ENCODE measurements around the gene METTL26. TPM values are rescaled to one million over a fixed set of nuclear protein-coding genes. Genes with fewer than 3 reads are reported as not detected.

METTL26 gene
- total and polyA plus RNA-seq, 8 donors, result 37.2 to 70.4 (median 54.5) TPM

DNA sequence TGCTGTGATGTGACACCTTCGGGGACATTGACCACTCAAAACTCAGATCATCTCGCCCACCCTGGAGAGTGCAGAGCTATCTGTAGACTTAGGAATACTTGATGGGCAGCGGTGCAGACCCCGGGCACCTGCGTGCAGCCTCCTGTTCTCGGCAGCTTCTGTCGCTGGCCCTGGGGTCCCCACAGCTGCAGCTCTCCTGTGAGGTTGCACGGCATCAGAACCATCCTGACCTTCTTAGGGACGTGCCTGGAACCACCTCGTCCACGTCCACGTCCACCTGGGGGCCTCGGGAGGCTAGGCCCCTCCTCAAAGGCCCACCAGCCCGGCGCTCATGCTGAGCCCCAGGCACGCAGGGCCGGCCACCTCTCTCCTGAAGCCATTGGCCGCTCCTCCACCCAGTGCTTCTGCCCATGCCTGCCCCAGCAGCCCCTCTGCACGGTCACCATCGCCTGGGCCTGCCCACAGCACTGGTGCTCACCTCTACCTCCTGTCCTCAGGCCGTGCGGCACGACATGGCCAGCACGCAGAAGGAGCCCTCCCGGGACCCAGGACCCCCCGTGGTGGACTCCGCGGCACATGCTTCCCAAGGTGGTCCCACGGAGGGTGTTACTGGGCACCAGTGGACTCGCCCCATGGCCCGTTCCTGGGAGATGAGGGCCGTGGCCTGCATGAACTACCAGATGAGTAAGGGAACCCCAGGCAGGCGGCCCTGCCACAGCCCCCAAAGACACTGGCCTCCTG, 7.6 kb downstream of the METTL26 start:
- peaks cover 0 to 6% of the 10 kb centered on the region in 2 donors for H3K27me3 ChIP-seq
- peaks cover 0 to 59% of the 10 kb centered on the region in 2 donors for H3K36me3 ChIP-seq
- H3K4me1 ChIP-seq, result peaks cover 11 to 36% of the 10 kb centered on the region in 2 donors
- peak overlapping the region in 1 of 2 donors; percentile 58 for H3K27ac ChIP-seq
- H3K9me3 ChIP-seq, result no peaks in the 10 kb centered on the region
- no peak for DNase-seq
- no peak for ATAC-seq
- no peak overlapping the region for H3K4me3 ChIP-seq
- intact Hi-C loops (cut with DNase I), result no loop called here
- TF ChIP-seq, protein P1, sequence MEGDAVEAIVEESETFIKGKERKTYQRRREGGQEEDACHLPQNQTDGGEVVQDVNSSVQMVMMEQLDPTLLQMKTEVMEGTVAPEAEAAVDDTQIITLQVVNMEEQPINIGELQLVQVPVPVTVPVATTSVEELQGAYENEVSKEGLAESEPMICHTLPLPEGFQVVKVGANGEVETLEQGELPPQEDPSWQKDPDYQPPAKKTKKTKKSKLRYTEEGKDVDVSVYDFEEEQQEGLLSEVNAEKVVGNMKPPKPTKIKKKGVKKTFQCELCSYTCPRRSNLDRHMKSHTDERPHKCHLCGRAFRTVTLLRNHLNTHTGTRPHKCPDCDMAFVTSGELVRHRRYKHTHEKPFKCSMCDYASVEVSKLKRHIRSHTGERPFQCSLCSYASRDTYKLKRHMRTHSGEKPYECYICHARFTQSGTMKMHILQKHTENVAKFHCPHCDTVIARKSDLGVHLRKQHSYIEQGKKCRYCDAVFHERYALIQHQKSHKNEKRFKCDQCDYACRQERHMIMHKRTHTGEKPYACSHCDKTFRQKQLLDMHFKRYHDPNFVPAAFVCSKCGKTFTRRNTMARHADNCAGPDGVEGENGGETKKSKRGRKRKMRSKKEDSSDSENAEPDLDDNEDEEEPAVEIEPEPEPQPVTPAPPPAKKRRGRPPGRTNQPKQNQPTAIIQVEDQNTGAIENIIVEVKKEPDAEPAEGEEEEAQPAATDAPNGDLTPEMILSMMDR (IDR thresholded peaks at IDR 0.05), result no peak

DNA sequence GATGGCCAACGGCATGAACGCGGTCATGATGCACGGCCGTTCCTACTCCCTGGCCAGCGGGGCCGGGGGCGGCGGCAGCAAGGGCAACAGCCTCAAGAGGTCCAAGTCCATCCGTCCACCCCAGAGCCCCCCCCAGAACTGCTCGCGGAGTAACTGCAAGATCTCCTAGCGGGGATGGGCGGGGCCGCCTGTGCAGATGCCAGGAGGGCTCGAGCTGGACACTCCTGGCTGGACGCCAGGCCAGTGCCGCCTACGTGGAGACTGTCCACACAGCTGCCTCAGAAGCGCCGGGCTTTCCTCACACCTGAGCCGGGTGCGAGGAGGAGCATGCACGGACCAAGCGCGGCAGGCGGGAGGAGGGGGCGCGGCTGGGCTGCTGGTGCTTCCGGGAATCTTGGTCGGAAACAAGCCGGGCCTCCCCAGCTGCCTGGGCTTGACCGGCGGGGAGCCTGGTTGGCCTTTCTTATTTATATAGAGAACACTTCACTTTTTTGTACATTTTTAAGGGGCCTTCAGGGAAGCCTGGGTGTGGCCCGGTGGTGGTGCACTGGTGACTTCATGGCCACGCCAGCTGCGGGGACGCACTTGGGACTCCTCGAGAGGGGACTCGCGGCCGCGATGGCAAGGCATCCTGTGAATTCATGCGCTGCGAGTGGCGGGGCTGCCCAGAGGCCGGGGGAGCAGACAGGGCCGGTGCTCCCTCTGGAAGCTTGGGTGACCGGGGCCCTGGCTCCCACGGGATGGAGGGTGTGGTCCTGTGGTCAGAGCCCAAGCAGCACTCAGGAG, 8.5 kb downstream of the METTL26 start:
- Histone ChIP-seq H3K27ac (no peak overlapping the region), H3K36me3 (peaks cover 0 to 51% of the 10 kb centered on the region in 2 donors), H3K9me3 (no peaks in the 10 kb centered on the region), H3K4me3 (no peak overlapping the region), H3K4me1 (peaks cover 11 to 36% of the 10 kb centered on the region in 2 donors), H3K27me3 (peaks cover 0 to 6% of the 10 kb centered on the region in 2 donors)
- TF ChIP-seq, protein P1 (IDR thresholded peaks at IDR 0.05), result no peak
- peak in 2 of 4 donors; percentile 65 to 90 for DNase-seq
- peak; percentile 64 for ATAC-seq
- intact Hi-C loops (cut with DNase I), result no loop called here

DNA sequence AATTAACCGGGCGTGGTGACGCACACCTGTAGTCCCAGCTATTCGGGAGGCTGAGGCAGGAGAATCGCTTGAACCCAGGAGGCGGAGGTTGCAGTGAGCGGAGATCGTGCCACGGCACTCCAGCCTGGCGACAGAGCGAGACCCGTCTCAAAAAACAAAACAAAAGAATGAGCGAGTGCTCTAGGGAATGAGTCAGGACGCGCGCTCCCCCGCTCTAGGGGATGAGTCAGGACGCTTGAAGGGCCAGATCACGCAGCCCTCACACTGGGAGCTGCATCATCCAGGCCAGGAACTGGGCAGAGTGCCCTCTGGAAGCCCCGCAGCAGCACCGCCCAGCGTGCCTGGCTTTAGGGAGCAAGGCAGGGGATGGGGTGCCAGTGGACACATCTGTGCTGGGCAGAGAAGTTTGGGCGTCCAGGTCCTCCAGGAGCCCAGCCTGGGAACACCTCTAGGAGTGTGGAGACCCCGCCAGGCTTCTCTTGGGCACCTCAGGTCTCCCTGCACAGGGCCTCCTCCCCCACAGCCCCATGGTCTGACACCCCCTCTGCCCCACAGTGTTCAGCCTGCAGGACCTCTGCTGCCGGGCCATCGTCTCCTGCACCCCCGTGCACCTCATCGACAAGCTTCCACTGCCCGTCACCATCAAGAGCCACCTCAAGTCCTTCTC, 9.2 kb downstream of the METTL26 start:
- H3K4me1 ChIP-seq, result peaks cover 11 to 40% of the 10 kb centered on the region in 2 donors
- DNase-seq (peak in 2 of 4 donors; percentile 57 to 78), ATAC-seq (peak; percentile 5)
- peaks cover 0 to 6% of the 10 kb centered on the region in 2 donors for H3K27me3 ChIP-seq
- TF ChIP-seq, protein P1 (IDR thresholded peaks at IDR 0.05), result no peak
- H3K36me3 ChIP-seq, result peaks cover 0 to 47% of the 10 kb centered on the region in 2 donors
- H3K4me3 ChIP-seq, result no peak overlapping the region
- no peak overlapping the region for H3K27ac ChIP-seq
- H3K9me3 ChIP-seq, result no peaks in the 10 kb centered on the region
- intact Hi-C loops (cut with DNase I), result no loop called here

DNA sequence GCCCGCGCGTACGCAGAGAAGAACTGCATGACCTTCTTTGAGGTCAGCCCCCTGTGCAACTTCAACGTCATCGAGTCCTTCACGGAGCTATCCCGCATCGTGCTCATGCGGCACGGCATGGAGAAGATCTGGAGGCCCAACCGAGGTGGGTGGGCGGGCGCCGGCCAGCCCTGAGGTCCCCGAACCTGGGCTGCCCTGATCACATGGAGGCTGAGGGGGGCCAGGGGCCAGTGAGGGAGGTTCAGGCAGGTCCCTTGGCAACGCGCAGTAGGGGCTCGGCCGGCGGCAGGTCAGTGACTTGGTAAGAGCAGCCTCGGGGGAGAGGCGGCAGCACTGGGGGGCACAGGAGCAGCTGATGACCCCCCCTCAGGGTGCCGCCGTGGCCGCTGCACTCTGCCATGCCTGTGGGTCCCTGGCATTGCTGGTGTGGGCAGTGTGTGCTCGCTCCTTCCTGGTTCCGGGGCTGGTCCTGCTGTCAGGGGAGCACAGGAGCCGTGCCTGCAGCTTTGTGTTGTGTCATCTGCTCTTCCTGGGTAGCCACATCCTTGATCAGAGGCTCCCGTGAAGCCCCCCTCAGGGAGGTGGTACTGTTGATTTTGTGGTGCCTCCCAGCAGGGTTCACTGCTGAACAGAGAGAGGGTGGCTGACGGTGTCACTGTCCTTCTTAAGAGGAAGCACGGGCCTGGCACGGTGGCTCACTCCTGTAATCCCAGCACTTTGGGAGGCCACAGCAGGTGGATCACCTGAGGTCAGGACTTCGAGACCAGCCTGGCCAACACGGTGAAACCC, 9.9 kb downstream of the METTL26 start:
- ATAC-seq (no peak), DNase-seq (peak in 1 of 4 donors; percentile 72)
- intact Hi-C loops (cut with DNase I), result no loop called here
- Histone ChIP-seq H3K9me3 (no peaks in the 10 kb centered on the region), H3K36me3 (peaks cover 0 to 51% of the 10 kb centered on the region in 2 donors), H3K27ac (no peak overlapping the region), H3K4me3 (no peak overlapping the region), H3K4me1 (peaks cover 8 to 41% of the 10 kb centered on the region in 2 donors), H3K27me3 (peaks cover 0 to 5% of the 10 kb centered on the region in 2 donors)
- TF ChIP-seq, protein P1 (IDR thresholded peaks at IDR 0.05), result no peak

Measured in left lung (tissue), 10 donors.